Mesodermal cell (in vitro differentiated cells): ENCODE measurements around the gene FAM161B.

ENCODE experiments used
- H3K27ac ChIP-seq: 2 replicates; pipeline ENCODE4 v1.7.0; 2013; ENCODE audit warnings: mild to moderate bottlenecking, low read depth, low read length, moderate library complexity; ENCODE audit not compliant: severe bottlenecking
- H3K36me3 ChIP-seq: 2 replicates; pipeline ENCODE4 v1.7.1; 2013; ENCODE audit warnings: mild to moderate bottlenecking, low read length, moderate library complexity; ENCODE audit not compliant: control insufficient read depth, insufficient read depth
- H3K4me1 ChIP-seq: one replicate; pipeline ENCODE4 v1.7.1; 2013; ENCODE audit warnings: mild to moderate bottlenecking, low read length; ENCODE audit not compliant: insufficient read depth, control insufficient read depth, poor library complexity, severe bottlenecking
- H3K4me3 ChIP-seq: 2 replicates; pipeline ENCODE4 v1.7.0; 2013; ENCODE audit warnings: low read length, control low read depth, mild to moderate bottlenecking; ENCODE audit not compliant: insufficient read depth, poor library complexity, severe bottlenecking; ENCODE audit errors: extremely low read depth
- H3K9me3 ChIP-seq: 2 replicates; pipeline ENCODE4 v1.7.1; 2013; ENCODE audit warnings: mild to moderate bottlenecking, low read length, moderate library complexity; ENCODE audit not compliant: control insufficient read depth
- WGBS, 2 experiments: methylation state at CpG; one replicate each; pipeline ENCODE4 v1.1.5; 2013; ENCODE audit warnings: missing lambda C conversion rate in 2 of 2; ENCODE audit not compliant: insufficient coverage in 2 of 2; 5-methylcytosine and 5-hydroxymethylcytosine counted together

The FAM161B gene

GRCh38 chr14:73988065-73988464, 38.2 kb upstream of the FAM161B start:
- Histone ChIP-seq H3K36me3 (peaks cover 15% of the 10 kb centered on the region), H3K4me1 (no peaks in the 10 kb centered on the region), H3K9me3 (no peaks in the 10 kb centered on the region), H3K27ac (no peak overlapping the region), H3K4me3 (no peak overlapping the region)
- WGBS, 2 experiments = 100% methylated on average over 1 of the region's 3 CpGs; no CpG with 5 or more reads in 1 of the 2 experiments

- WGBS, 2 experiments = 79 to 90% methylated on average over 2 of the region's 4 CpGs
- H3K27ac ChIP-seq = no peak overlapping the region
- H3K4me1 ChIP-seq = no peaks in the 10 kb centered on the region
- no peaks in the 10 kb centered on the region for H3K9me3 ChIP-seq
- peaks cover 12% of the 10 kb centered on the region for H3K36me3 ChIP-seq
- no peak overlapping the region for H3K4me3 ChIP-seq
These were observed 28.0 kb upstream of the FAM161B start for GRCh38 chr14:73977896-73978295.

GRCh38 chr14:73976125-73976524, 26.2 kb upstream of the FAM161B start:
- H3K36me3 ChIP-seq = peaks cover 12% of the 10 kb centered on the region
- H3K4me1 ChIP-seq = no peaks in the 10 kb centered on the region
- no peaks in the 10 kb centered on the region for H3K9me3 ChIP-seq
- H3K27ac ChIP-seq = no peak overlapping the region
- WGBS, 2 experiments = 92 to 98% methylated on average over 5 to 6 of the region's 6 CpGs
- H3K4me3 ChIP-seq = no peak overlapping the region

GRCh38 chr14:73973497-73973896, 23.6 kb upstream of the FAM161B start:
- Histone ChIP-seq H3K4me1 (no peaks in the 10 kb centered on the region), H3K36me3 (peaks cover 22% of the 10 kb centered on the region)

GRCh38 chr14:73968885-73969284, 19.0 kb upstream of the FAM161B start:
- Histone ChIP-seq H3K9me3 (no peaks in the 10 kb centered on the region), H3K36me3 (peaks cover 28% of the 10 kb centered on the region), H3K27ac (no peak overlapping the region), H3K4me3 (no peak overlapping the region), H3K4me1 (no peaks in the 10 kb centered on the region)
- 93 to 100% methylated on average over 1 of the region's 2 CpGs for WGBS, 2 experiments

More at GRCh38 chr14:73973497-73973896, 23.6 kb upstream of the FAM161B start:
- Histone ChIP-seq H3K4me3 (no peak overlapping the region), H3K9me3 (no peaks in the 10 kb centered on the region), H3K27ac (no peak overlapping the region)
- 93 to 95% methylated on average over 2 of the region's 2 CpGs for WGBS, 2 experiments

- H3K27ac ChIP-seq = no peak overlapping the region
- no peaks in the 10 kb centered on the region for H3K4me1 ChIP-seq
- no peaks in the 10 kb centered on the region for H3K9me3 ChIP-seq
- WGBS, 2 experiments = 100% methylated on average over 1 to 2 of the region's 4 CpGs
- peaks cover 61% of the 10 kb centered on the region for H3K36me3 ChIP-seq
- H3K4me3 ChIP-seq = no peak overlapping the region
These were observed 15.3 kb upstream of the FAM161B start for GRCh38 chr14:73965216-73965615.

GRCh38 chr14:73961192-73961591, 11.3 kb upstream of the FAM161B start:
- Histone ChIP-seq H3K36me3 (peaks cover 81% of the 10 kb centered on the region), H3K4me1 (no peaks in the 10 kb centered on the region), H3K27ac (no peak overlapping the region), H3K9me3 (no peaks in the 10 kb centered on the region), H3K4me3 (no peak overlapping the region)
- WGBS, 2 experiments = 96 to 97% methylated on average over 12 of the region's 12 CpGs

GRCh38 chr14:73958591-73958990, 8.7 kb upstream of the FAM161B start:
- no peak overlapping the region for H3K27ac ChIP-seq
- peaks cover 91% of the 10 kb centered on the region for H3K36me3 ChIP-seq
- no peak overlapping the region for H3K4me3 ChIP-seq
- no peaks in the 10 kb centered on the region for H3K4me1 ChIP-seq
- no peaks in the 10 kb centered on the region for H3K9me3 ChIP-seq

GRCh38 chr14:73955674-73956073, 5.8 kb upstream of the FAM161B start:
- Histone ChIP-seq H3K27ac (no peak overlapping the region), H3K9me3 (no peaks in the 10 kb centered on the region), H3K4me1 (peaks cover 3% of the 10 kb centered on the region), H3K4me3 (no peak overlapping the region), H3K36me3 (peaks cover 67% of the 10 kb centered on the region)
- 95 to 100% methylated on average over 3 to 5 of the region's 5 CpGs for WGBS, 2 experiments

GRCh38 chr14:73953731-73954130, 3.8 kb upstream of the FAM161B start:
- 100% methylated on average over 1 of the region's 1 CpG; no CpG with 5 or more reads in 1 of the 2 experiments for WGBS, 2 experiments
- Histone ChIP-seq H3K9me3 (no peaks in the 10 kb centered on the region), H3K36me3 (peaks cover 49% of the 10 kb centered on the region), H3K27ac (no peak overlapping the region), H3K4me3 (no peak overlapping the region), H3K4me1 (peaks cover 3% of the 10 kb centered on the region)

GRCh38 chr14:73945159-73945670, 4.7 kb downstream of the FAM161B start:
- 88 to 93% methylated on average over 1 to 4 of the region's 4 CpGs for WGBS, 2 experiments
- no peaks in the 10 kb centered on the region for H3K4me1 ChIP-seq
- no peak overlapping the region for H3K4me3 ChIP-seq
- H3K9me3 ChIP-seq = no peaks in the 10 kb centered on the region
- no peaks in the 10 kb centered on the region for H3K36me3 ChIP-seq
- no peak overlapping the region for H3K27ac ChIP-seq
